Heart right ventricle (tissue), 16 donors: ENCODE results near the gene MME. TPM values are rescaled to one million over a fixed set of nuclear protein-coding genes. Genes with fewer than 3 reads are reported as not detected.

Experiments
- ATAC-seq, 8 donors: fragments of 200-7000 bp; cut with Tn5 transposase; one replicate each; pipeline ENCODE4 v1.9.1; 2020; ENCODE audit warnings: mild to moderate bottlenecking in 8 of 8, moderate library complexity in 8 of 8, moderate number of reproducible peaks in 1 of 8
- DNase-seq, 2 donors: peaks; one replicate each; pipeline ENCODE4 v3.0.0-alpha.2; 2020
- H3K27ac ChIP-seq, 10 donors: fragments of 200-600 bp; sonication (generic) in 2 of 10; one replicate each; pipeline versions ENCODE4 v1.5.0 to v1.8.0; 2020 to 2022; ENCODE audit warnings: mild to moderate bottlenecking in 3 of 10
- H3K27me3 ChIP-seq, 7 donors: fragments of 200-600 bp; one replicate each; pipeline ENCODE4 v1.8.0; 2021 to 2022; ENCODE audit warnings: mild to moderate bottlenecking in 2 of 7
- H3K36me3 ChIP-seq, 9 donors: fragments of 200-600 bp; sonication (generic) in 1 of 9; one replicate each; pipeline versions ENCODE4 v1.5.0 to v1.8.0; 2020 to 2022; ENCODE audit warnings: mild to moderate bottlenecking in 2 of 9
- H3K4me1 ChIP-seq, 9 donors: fragments of 200-600 bp; sonication (generic) in 1 of 9; one replicate each; pipeline versions ENCODE4 v1.5.0 to v1.8.0; 2020 to 2022; ENCODE audit warnings: mild to moderate bottlenecking in 4 of 9
- H3K4me3 ChIP-seq, 10 donors: fragments of 200-600 bp; sonication (generic) in 2 of 10; one replicate each; pipeline versions ENCODE4 v1.5.0 to v1.8.0; 2020 to 2022; ENCODE audit warnings: mild to moderate bottlenecking in 7 of 10, moderate library complexity in 2 of 10
- H3K9me3 ChIP-seq, 11 donors: fragments of 200-600 bp in 10 of 11; sonication (generic) in 2 of 11; one replicate each; pipeline versions ENCODE4 v1.5.0 to v1.8.0; 2013 to 2022; ENCODE audit warnings: mild to moderate bottlenecking in 2 of 11, control low read depth in 1 of 11, moderate library complexity in 1 of 11
- WGBS, 2 donors: extraction: QIAGEN DNeasy Blood & Tissue Kit; methylation state at CpG; one replicate each; pipeline ENCODE4 v1.1.7; 2013; ENCODE audit warnings: inconsistent platforms in 1 of 2; 5-methylcytosine and 5-hydroxymethylcytosine counted together
- intact Hi-C, 10 donors: fragments of 100-400 bp; cut with DNase I; formaldehyde crosslinking; loops; one replicate each; pipeline versions ENCODE4 v1.11.1 to v1.14.2; 2022
- polyA plus RNA-seq, 2 donors: library from polyadenylated mRNA; stranded (reverse); fragments of 200-250 nt; gene quantifications; one replicate each; pipeline ENCODE4 v1.2.3, GENCODE V29; 2013
- total RNA-seq, 10 donors: library from RNA; stranded (reverse); fragmentation: NEBNext Ultra II Directional in 3 of 10; extraction: Animal tissue kit (Norgen Biotek cat#: 25700) in 3 of 10; gene quantifications; one replicate each; pipeline versions ENCODE4 v1.2.1 to v1.2.4, GENCODE V29; 2021 to 2023
- TF ChIP-seq, protein P1 (sequence below), 9 donors: fragments of 200-600 bp; sonication (generic) in 2 of 9; IDR thresholded peaks; one replicate each; pipeline versions ENCODE4 v1.5.0 to v1.8.0; 2021 to 2022; ENCODE audit warnings: antibody characterized with exemption in 9 of 9, mild to moderate bottlenecking in 5 of 9, moderate library complexity in 1 of 9
- donor health status: Arrhythmogenic right ventricular cardiomyopathy.
- donor health status: ischemic (EF 13 %, LVEDD 7.1; RV severe dilation, severe dysfunction).
- donor health status: healthy with polysubstance abuse.
- donor health status: DM: no; HTN: yes; CAD: no.
- donor health status: DM: no; HTN: no; CAD: no.
- donor health status: ischemic (EF 25% LVEDD 6.9; RV normal size, moderate dysfunction).
- donor health status: ischemic (EF 25% LVEDD 5.7; RV mildly dilated, moderate dysfunction).
- donor health status: healthy.
- donor health status: DM: yes; HTN: yes; CAD: no.
- donor health status: Ischemic cardiomyopathy.
- donor health status: ischemic (EF 35%, LVEDD 5.7; RV mildly dilated, moderate dysfunction).
- donor health status: nonischemic (EF 11% LVEDD 7.7; RV severe dilation, severe dysfunction).
- donor health status: DM: yes; HTN: yes; CAD: no.
- donor health status: PGD.
- donor health status: ischemic (EF 29% LVEDD 5.4; RV normal size, mild dysfunction).
- donor health status: nonischemic (EF 23%, LVEDD 6.1; RV moderate dilation, normal function).

Gene MME
- total and polyA plus RNA-seq, 12 donors: 1.8 to 10.5 (median 6.1) TPM

DNA sequence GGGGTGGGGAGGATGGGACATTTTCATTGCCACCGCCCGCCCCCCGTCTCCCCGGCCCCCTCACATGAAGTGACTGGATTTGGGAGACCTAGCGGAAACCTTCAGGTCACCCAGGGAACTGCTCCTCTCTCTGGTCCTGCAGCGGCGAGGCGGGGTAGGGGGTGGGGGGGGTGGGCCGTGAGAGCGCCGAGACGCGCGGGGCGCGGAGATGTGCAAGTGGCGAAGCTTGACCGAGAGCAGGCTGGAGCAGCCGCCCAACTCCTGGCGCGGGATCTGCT is 712 bp upstream of the MME start:
- TF ChIP-seq, protein P1, sequence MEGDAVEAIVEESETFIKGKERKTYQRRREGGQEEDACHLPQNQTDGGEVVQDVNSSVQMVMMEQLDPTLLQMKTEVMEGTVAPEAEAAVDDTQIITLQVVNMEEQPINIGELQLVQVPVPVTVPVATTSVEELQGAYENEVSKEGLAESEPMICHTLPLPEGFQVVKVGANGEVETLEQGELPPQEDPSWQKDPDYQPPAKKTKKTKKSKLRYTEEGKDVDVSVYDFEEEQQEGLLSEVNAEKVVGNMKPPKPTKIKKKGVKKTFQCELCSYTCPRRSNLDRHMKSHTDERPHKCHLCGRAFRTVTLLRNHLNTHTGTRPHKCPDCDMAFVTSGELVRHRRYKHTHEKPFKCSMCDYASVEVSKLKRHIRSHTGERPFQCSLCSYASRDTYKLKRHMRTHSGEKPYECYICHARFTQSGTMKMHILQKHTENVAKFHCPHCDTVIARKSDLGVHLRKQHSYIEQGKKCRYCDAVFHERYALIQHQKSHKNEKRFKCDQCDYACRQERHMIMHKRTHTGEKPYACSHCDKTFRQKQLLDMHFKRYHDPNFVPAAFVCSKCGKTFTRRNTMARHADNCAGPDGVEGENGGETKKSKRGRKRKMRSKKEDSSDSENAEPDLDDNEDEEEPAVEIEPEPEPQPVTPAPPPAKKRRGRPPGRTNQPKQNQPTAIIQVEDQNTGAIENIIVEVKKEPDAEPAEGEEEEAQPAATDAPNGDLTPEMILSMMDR (IDR thresholded peaks at IDR 0.05): no peak
- Histone ChIP-seq H3K9me3 (peaks cover 0 to 20% (median 6%) of the 10 kb centered on the region in 11 donors), H3K4me3 (peak overlapping the region; percentile 39 to 74 (median 60)), H3K27ac (peak overlapping the region in 3 of 10 donors; percentile 44 to 67 (median 55)), H3K27me3 (peaks cover 0 to 54% (median 40%) of the 10 kb centered on the region in 7 donors), H3K36me3 (no peaks in the 10 kb centered on the region), H3K4me1 (peaks cover 0 to 24% (median 16%) of the 10 kb centered on the region in 9 donors)
- intact Hi-C loops: no loop called here
- 1 to 2% methylated on average over 13 to 21 of the region's 21 CpGs for WGBS, 2 donors
- DNase-seq: no peak
- peak; percentile 26 to 65 (median 43) for ATAC-seq

DNA sequence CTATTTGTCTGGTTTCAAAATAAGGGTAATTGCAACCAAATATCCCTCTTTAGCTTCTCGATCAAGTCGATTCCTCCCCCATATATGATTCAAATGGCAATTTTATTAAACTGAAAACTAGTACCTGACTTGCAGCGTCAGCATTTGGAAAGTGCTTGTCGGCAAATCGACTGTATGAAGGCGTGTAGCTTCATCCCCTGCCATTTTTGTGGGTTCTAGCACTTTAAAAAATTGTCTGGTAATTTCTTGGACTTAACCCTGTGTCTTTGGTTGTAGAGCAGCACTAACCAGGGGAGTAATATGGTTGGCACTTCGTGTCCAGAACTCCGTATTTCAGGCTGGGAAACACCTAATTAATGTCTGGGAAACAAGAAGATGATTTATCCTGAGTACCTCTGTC is 573 bp downstream of the MME start:
- no peak for DNase-seq
- ATAC-seq: no peak
- 35 to 36% methylated on average over 8 of the region's 8 CpGs for WGBS, 2 donors
- TF ChIP-seq, protein P1 (IDR thresholded peaks at IDR 0.05): no peak
- H3K27ac ChIP-seq: peak overlapping the region in 2 of 10 donors; percentile 55 to 67
- peaks cover 0 to 8% (median 2%) of the 10 kb centered on the region in 11 donors for H3K9me3 ChIP-seq
- no peaks in the 10 kb centered on the region for H3K36me3 ChIP-seq
- intact Hi-C loops: no loop called here
- peak overlapping the region in 9 of 10 donors; percentile 39 to 74 (median 60) for H3K4me3 ChIP-seq
- H3K4me1 ChIP-seq: peaks cover 0 to 24% (median 16%) of the 10 kb centered on the region in 9 donors
- peaks cover 0 to 56% (median 43%) of the 10 kb centered on the region in 7 donors for H3K27me3 ChIP-seq

DNA sequence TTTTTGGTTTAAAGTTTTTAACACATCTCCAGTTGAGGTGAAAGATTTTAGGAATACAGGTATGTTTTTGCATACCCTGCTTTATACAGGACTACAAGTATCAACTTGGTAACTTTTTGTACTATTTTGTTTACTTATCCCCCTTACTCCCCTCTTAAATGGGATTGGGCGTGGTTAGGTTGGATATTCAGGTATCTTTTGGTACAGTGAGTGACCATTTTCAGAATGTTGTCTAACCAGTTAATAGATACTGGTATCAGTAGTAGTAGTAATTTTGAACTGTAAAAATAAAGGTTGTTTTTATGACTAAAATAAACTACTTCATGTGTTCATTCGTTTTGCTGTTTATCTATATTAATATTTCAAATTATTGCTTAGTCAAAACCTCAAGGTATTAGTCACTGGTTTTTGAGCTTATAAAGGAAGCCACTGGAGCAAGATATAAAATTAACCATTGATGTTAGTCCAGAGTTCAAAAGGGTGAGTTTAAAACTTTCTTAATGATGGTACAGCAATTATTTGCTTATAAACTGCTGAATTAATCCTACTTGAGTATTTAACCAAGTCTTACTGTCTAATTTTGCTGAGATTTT is 3.3 kb downstream of the MME start:
- no peaks in the 10 kb centered on the region for H3K9me3 ChIP-seq
- no peak overlapping the region for H3K4me3 ChIP-seq
- peaks cover 0 to 24% (median 16%) of the 10 kb centered on the region in 9 donors for H3K4me1 ChIP-seq
- H3K36me3 ChIP-seq: no peaks in the 10 kb centered on the region
- DNase-seq: no peak
- no peak for ATAC-seq
- intact Hi-C loops: no loop called here
- 60 to 61% methylated on average over 2 of the region's 2 CpGs for WGBS, 2 donors
- H3K27ac ChIP-seq: no peak overlapping the region
- TF ChIP-seq, protein P1 (IDR thresholded peaks at IDR 0.05): no peak
- H3K27me3 ChIP-seq: peaks cover 0 to 56% (median 30%) of the 10 kb centered on the region in 7 donors

DNA sequence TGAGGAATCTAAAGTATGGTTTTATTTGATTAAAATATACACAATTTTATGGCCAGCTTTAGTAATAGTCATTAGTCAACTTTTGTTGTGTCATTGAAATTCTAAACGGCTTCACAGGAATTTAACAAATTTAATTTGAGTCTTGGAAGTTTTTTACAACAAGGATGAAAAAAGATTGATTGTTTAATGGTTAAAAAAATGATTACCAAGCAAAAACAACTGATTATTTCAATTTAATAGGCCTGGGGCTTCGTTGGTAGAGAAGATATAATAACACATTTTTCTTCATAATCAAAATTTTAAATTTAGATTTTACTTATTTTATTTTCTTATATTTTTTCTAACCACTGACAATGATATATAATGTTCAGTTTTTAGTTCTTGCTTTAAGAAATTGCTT is 4.4 kb downstream of the MME start:
- 31 to 67% methylated on average over 2 of the region's 2 CpGs for WGBS, 2 donors
- no peak for ATAC-seq

More for the DNA sequence above, 4.4 kb downstream of the MME start:
- no peak overlapping the region for H3K4me3 ChIP-seq
- no peak for DNase-seq
- no peaks in the 10 kb centered on the region for H3K9me3 ChIP-seq
- TF ChIP-seq, protein P1 (IDR thresholded peaks at IDR 0.05): no peak
- no peaks in the 10 kb centered on the region for H3K36me3 ChIP-seq
- no peak overlapping the region for H3K27ac ChIP-seq
- H3K4me1 ChIP-seq: peaks cover 0 to 14% (median 8%) of the 10 kb centered on the region in 9 donors
- peaks cover 0 to 44% (median 18%) of the 10 kb centered on the region in 7 donors for H3K27me3 ChIP-seq
- intact Hi-C loops: no loop called here
